Measurements from ENCODE around the gene ELK1.
"Not testable (repeated sequence)": the region's sequence is repeated elsewhere in the genome, so short reads cannot be mapped to it uniquely, and the experiment has no call there.

The ELK1 gene

DNA sequence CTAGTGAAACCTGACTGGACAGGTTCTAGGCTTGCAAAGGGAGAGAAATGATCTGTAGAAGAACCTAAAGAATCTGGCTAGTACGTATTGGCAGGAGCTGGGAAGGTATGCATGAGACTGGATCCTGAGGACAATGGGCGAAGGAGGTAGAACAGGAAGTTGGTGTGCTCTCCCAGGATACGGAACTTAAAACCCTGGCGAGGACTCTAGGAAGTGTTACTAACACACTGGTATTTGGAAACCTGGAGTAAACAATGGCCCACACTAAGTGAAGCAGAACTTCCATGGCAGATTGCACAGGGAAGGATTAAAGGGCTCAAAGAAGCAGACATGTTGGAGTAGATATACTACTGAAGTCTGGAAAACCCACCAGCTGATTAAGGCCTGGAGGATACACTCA lies 39.9 kb downstream of the ELK1 start:
- no peak for DNase-seq

DNA sequence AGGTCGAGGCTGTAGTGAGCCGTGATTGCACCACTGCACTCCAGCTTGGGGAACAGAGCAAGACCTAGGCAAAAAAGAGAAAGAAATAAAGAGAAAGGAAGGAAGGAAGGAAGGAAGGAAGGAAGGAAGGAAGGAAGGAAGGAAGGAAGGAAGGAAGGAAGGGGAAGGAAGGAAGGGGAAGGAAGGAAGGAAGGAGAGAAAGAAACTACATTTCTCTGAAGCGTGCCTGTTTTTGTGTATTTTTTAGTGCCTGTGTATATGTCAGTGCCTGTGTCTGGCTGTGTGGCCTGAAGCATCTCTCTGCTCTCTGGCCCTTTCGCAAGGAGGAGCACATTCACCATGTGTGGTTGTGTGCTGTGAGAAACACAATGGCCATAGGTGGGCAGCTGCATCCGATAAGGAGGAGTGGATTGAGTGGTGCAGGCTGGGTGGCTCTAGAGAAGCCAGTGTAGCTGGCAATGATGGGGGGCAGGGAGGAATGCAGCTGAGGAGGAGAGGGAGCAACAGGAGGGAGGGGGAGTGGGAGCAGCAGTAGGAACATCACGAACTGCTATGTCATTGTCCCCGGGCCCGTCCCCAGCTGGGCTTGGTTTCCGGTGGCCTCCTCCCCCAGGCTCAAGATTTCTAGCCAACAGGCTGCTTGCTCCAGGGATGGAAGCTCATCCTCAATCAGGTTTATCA lies 42.1 kb downstream of the ELK1 start:
- DNase-seq: no peak

DNA sequence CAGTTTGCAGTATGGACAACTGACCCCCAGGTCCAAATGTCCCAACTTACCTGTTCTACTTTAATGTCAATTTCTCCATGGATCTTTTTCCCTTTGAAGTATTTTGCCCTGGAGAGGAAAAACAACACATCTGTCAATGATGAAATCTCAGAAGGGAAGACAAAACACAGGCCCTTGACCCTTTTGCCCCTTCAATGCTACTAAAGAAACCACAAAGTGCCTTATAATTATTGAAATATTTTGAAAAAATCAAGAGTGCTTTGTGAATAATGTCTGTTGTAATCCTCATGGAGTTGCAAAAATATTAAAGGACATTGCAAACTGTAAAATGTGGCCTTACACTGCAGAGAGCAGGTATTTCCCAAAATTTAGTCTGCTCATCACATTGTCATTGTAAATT lies 43.3 kb downstream of the ELK1 start:
- DNase-seq: no peak

DNA sequence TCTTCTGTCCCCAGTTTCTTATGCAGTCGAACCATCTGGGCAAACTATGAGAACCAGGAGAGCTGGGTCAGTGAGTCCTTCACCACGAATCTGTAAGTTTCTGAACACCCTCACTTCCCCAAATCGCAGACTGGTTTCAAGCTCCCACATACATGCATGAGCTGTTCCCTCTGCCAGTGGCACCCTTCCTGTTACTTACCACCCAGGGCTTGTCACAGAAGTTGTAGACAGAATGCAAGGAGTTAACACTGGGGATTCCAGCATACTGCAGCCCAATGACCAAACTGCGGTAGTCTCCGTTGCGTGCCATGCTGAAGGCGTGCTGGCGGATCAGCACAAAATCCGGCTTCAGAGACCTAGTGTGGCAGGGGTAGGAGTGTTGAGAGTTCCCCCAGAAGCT lies 45.3 kb downstream of the ELK1 start:
- DNase-seq: no peak

DNA sequence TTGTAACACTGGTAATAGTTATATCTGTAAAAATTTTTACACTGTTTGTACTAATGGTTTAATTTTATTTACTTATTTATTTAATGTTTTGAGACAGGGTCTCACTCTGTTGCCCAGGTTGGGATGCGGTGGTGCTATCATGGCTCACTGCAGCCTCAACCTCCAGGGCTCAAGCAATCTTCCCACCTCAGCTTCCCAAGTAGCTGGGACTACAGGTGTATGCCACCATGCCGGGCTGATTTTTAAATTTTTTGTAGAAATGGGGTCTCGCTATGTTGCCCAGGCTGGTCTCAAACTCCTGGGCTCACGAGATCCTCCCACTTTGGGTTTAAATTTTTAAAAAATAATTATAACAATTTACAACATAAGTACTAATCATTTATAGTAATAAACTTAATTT lies 47.2 kb downstream of the ELK1 start:
- not testable (repeated sequence) for DNase-seq

DNA sequence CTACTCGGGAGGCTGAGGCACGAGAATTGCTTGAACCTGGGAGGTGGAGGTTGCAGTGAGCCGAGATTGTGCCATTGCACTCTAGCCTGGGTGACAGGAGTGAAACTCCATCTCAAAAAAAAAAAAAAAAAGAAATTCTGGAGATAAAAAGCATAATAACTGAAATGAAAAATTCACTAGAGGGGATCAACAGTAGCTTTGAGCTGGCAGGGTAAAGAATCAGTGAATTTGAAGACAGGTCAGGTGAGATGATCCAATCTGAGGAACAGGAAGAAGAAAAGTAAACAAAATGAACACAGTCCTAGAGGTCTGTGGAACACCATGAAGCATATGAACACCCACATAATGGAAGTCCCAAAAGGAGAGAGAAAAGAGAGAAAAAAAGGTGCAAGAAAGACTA lies 53.1 kb downstream of the ELK1 start:
- DNase-seq: no peak

DNA sequence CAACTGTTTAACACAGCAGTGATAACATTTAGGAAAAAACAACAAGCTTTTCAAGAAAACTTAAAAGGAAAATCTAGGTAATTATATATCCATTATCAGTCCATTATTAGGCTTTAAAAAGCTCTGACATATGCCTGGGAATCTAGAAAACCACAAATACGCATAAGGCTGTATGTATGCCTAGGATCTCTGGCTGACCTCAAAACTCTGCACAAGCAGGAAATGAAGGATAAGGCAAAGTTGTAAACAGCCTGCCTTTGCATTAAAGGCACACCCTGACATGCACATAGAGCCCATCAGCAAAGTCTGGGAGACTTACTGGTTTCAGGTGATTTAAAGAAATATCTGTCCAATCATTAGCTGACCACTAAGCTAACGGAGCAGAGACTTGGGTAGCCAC lies 54.1 kb downstream of the ELK1 start:
- DNase-seq: no peak

DNA sequence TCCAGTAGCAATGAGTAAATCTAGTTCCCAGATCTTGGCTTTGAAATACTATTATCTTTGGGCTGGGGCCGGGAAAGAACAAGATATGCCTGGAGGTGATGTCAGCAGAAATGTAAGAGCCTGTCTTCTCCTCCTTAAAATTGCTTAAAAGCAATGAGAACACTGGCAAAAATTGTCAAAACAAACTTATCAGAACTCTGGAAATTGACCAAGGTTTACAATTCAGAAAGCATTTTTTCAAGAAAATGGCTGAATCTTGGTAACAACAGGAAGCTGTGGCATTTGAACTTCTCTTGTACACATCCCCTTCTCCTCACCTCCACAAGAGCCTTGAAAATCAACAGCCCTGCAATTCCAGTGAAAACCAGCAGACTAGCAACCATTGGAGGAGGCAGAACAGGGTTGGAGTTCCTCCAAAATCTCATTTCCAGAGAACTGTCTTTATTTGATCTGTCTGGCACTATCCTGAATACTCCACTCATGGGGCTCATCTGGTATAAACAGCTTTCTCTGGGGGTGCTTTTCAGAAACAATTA lies 54.6 kb downstream of the ELK1 start:
- DNase-seq: no peak

DNA sequence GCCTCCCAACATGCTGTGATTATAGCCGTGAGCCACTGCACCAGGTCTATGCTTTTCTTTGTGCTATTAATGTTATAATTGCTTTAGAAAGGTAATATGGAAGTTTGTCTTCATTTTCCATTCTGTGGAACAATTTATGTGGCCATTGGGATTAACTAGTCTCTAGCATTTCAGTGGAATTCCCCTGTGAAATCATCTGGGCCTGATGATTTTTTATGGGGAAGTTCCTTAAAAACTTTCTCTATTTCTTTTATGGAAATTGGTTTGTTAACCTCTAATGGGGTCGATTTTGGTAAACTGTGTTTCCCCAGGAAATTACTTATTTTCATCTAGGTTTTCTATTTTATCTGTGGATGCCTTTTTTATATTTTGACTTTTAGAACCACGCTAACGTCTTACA lies 56.8 kb downstream of the ELK1 start:
- DNase-seq: no peak

DNA sequence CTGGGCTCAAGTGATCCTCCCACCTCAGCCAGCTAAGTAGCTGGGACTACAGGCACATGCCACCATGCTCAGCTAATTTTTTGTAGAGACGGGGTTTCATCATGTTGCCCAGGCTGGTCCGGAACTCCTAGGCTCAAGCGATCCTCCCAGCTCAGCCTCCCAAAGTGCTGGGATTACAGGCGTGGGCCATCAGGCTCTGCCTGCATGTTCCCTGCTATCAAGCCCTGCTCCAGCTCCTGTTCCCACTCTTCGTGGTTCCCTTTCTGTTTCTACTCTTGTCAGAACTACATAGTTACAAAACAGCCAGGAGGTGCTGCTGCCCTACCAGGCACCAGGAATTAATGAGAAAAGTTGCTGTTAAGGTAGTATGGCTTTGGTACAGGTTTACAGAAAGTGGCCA lies 59.4 kb downstream of the ELK1 start:
- DNase-seq: no peak

DNA sequence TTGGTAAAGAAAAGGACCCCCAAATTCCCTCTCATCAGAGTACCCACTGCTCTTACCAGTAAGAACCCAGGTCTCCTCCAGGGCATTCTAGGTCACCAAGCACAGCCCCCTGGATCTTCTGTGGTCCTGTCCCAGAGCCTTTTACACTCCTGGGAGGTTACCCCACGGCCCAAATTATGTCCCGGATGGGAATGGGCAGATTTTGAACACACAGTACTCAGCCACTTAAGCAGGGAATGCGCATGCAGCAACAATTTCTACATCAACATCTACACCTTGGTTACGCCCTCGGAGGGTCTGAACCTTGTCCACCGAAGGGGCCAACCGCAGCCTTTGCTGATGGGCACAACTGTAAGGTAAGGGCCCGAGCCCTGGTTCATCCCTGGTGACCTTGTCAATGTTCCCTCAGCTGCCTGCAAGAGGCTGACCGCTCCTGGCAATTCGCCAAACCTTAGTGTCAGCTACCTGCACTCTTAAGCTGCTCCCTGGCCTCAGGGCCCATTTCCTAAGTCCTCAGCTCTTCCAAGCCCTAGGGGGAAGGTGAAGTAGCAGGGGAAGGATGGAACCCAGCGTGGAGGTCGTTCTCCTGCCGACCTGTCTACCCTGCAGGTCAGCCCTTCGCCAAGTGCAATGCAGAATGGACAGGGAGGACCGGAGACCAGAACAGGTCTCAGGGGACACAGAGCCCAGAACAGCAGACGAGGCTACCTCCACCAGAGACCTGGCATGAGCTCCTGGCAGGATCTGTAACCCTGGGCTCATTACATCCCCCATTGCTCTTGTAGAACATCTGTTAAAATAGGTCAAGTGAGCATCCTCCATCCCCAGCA lies 62.2 kb downstream of the ELK1 start:
- no peak for DNase-seq

DNA sequence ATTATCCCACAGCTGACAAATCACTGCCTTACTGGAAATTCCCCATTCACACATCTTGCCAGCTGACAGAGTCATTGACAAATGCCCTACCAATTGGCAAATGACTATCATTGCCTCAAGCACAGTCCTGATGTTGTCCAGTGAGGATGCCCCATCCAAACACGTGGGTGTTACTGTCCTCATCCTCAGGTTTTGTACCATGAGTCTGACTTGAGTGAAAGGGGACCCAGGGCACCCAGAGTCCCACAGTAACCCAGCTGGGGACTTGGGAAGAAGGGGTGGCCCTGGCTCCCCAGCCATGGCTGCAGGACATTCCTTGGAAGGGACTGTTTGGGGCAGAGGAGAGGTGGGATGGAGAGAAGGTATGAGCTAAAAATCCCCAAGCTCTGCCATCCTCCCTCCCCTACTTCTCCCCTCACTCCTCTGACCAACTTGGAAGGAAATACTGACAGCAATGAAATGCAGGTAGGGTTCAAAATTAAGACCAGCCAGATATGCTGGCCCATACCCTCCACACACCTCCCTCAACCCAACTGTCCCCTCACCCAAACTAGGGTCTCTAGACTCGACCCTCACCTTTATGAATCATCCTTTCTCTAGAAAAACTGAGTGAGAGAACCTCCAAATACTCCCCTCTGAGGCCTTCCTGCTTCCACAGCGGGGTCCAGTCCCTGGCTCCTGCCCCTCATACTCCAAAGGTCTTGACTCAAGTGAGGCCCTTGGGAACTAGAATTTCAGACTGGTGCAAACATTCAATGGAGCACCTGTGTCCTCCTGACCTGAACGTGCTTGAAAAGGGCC lies 63.1 kb downstream of the ELK1 start:
- DNase-seq: no peak

DNA sequence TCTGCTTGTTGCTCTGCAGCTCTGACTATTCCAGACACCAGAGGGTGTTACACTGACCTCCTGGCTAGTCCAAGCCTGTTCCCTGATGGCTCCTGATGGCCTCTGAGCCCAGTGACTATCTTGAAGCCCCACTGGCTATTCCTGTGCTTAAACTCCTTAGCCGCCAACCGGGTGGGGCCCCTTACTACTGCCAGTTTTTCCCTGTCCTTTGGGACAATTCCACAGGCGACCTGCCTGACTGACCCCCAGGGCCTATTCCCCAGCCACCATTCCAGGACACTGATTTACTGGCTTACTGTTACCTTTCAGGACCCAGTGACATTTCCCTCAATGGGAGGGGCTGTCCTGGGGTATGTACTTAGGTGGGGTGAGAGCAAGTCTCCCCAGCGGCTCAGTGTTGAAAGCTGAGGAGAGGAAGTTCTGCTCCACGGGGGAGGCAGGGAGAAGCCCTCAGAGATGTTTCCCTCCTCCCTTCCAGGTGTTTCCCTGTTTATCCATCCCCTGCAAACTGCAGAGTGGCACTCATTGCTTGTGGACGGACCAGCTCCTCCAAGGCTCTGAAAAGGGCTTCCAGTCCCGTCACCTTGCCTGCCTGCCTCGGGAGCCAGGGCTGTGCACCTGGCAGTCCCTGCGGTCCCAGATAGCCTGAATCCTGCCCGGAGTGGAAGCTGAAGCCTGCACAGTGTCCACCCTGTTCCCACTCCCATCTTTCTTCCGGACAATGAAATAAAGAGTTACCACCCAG lies 64.1 kb downstream of the ELK1 start:
- DNase-seq: no peak

Data from NCI-H510A treated with DMSO at 0.1 percent for 48 hours (cell line).